GM18519 (cell line): Measurements from ENCODE around the gene DBP.

Source experiments
- ATAC-seq: cut with Tn5 transposase; IDR thresholded peaks from one replicate; pipeline ENCODE4 v1.9.1; 2021; ENCODE audit warnings: mild to moderate bottlenecking, moderate library complexity; ENCODE audit not compliant: unreplicated experiment, low FRiP score

DBP gene

DNA sequence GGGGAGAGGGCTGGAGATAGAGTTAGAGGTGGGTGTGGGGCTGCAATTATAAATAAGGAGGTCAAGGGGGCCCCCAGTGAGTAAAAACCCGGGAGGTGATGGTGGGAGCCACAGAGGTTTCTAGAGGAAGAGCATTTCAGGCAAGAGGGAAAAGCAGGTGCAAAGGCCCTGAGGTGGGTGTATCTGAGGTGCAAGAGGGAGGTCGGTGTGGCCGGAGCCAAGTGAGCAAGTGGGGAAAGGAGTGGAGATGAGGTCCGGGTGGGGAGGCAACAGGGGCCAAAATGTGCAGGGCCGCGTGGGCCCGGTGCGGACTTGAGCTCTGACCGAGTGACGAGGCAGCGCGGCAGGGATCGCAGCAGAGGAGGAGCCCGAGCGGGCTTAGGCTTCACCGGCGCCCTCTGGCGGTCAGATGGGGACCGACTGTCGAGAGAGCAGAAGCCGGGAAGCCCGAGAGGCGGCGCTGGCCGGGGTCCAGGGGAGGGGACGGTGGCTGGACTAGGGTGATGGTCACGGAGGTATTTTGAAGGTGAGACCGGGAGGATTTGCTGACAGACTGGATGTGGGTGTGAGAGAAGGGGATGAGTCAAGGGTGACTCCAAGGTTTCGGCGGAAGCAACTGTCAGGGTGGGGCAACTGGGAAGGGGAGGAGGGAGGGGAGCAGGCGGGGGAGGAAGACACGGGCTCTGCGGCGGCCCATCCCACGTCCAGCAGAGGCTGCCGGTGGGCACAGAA is 48.3 kb downstream of the DBP start:
- ATAC-seq: no peak

DNA sequence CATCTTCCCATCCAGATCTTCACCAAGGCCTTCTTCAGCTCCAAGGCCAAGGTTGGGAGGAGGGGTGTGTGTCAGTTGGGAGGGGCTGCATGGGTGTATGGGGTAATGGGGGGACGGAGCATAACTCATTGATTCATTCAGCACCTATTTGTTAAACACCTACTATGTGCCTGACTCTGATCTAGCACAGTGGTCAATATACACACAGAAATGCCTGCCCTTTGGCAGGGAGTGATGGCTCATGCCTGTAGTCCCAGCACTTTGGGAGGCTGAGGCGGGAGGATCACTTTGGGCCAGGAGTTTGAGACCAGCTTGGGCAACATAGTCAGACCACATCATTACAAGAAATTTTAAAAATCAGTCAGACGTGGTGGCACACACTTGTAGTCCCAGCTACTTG is 49.8 kb downstream of the DBP start:
- ATAC-seq: no peak

DNA sequence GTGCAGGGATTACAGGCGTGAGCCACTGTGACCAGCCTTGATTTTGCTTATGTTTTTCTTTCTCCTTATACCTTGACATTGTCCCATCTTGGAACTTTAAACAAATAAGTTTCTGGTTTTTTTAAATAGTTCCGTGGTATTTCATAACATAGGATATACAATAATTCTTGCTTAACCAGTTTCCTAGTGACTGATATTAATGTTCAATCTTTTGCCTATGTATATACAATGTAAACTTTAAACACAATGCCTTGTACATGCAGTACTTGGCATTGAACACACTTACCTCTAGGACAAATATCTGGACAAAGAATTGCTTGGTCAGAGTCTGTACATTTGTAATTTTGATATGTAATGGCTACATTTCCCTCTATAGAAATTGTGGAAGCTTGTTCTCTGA is 55.0 kb downstream of the DBP start:
- no peak for ATAC-seq
